DOHH2 (cell line): ENCODE results near the gene CCDC88B.

ENCODE experiments used
- H3F3A ChIP-seq: fragments of 200-600 bp; sonication (generic), shearing (Covaris generic); 2 replicates; pipeline ENCODE4 v1.6.0; 2016; ENCODE audit warnings: antibody characterized with exemption, mild to moderate bottlenecking; ENCODE audit not compliant: control insufficient read depth, insufficient read depth
- H3K27ac ChIP-seq: fragments of 200-600 bp; sonication (generic); 2 replicates; pipeline ENCODE4 v1.5.1; 2014; ENCODE audit warnings: low read depth, mild to moderate bottlenecking, low read length, moderate library complexity
- H3K27me3 ChIP-seq: fragments of 200-600 bp; sonication (generic); 2 replicates; pipeline ENCODE4 v1.6.1; 2014; ENCODE audit warnings: mild to moderate bottlenecking, low read length, mixed read lengths; ENCODE audit not compliant: control insufficient read depth
- H3K36me3 ChIP-seq: fragments of 200-600 bp; sonication (generic); 2 replicates; pipeline ENCODE4 v1.6.1; 2014; ENCODE audit warnings: mild to moderate bottlenecking, low read length, moderate library complexity, mixed read lengths; ENCODE audit not compliant: control insufficient read depth
- H3K4me1 ChIP-seq: fragments of 200-600 bp; sonication (generic); 2 replicates; pipeline ENCODE4 v1.6.1; 2014; ENCODE audit warnings: mild to moderate bottlenecking, low read length, mixed read lengths; ENCODE audit not compliant: control insufficient read depth
- H3K4me2 ChIP-seq: fragments of 200-600 bp; sonication (generic); 2 replicates; pipeline ENCODE4 v1.6.0; 2014; ENCODE audit warnings: mild to moderate bottlenecking, low read length, moderate library complexity
- H3K4me3 ChIP-seq: fragments of 200-600 bp; sonication (generic); 2 replicates; pipeline ENCODE4 v1.5.1; 2014; ENCODE audit warnings: mild to moderate bottlenecking, low read length, mixed read lengths
- H3K79me2 ChIP-seq: fragments of 200-600 bp; sonication (generic); 2 replicates; pipeline ENCODE4 v1.6.1; 2014; ENCODE audit warnings: mild to moderate bottlenecking, low read length, mixed read lengths; ENCODE audit not compliant: control insufficient read depth
- H3K9me2 ChIP-seq: fragments of 200-600 bp; sonication (generic); replicated peaks from 2 replicates; pipeline ENCODE4 v1.6.1; 2014; ENCODE audit warnings: mild to moderate bottlenecking, low read length, mixed read lengths; ENCODE audit not compliant: control insufficient read depth
- H3K9me3 ChIP-seq: fragments of 200-600 bp; sonication (generic); 2 replicates; pipeline ENCODE4 v1.6.1; 2014; ENCODE audit warnings: antibody characterized with exemption, low read length, mixed read lengths; ENCODE audit not compliant: control insufficient read depth, insufficient read depth
- H4K20me1 ChIP-seq: fragments of 200-600 bp; sonication (generic); 2 replicates; pipeline ENCODE4 v1.6.0; 2014; ENCODE audit warnings: low read depth, mild to moderate bottlenecking, antibody characterized with exemption, low read length, moderate library complexity; ENCODE audit not compliant: control insufficient read depth, insufficient read depth
- EZH2phosphoT487 ChIP-seq: fragments of 200-600 bp; sonication (generic); IDR thresholded peaks from 2 replicates; pipeline ENCODE4 v1.6.1; 2017; ENCODE audit warnings: borderline replicate concordance, mild to moderate bottlenecking, antibody characterized with exemption, low read length, moderate library complexity, mixed read lengths
- TF ChIP-seq, protein P1 (sequence below): fragments of 200-600 bp; sonication (generic); IDR thresholded peaks from one replicate; pipeline ENCODE4 v1.5.1; 2014; ENCODE audit warnings: antibody characterized with exemption, mild to moderate bottlenecking, low read depth, low read length; ENCODE audit not compliant: poor library complexity, severe bottlenecking

Gene CCDC88B

GRCh38 chr11:64334764-64335735 is 5.0 kb upstream of the CCDC88B start:
- H3K36me3 ChIP-seq = peaks cover 27% of the 10 kb centered on the region
- peaks cover 16% of the 10 kb centered on the region for H3K79me2 ChIP-seq
- H3K27me3 ChIP-seq = no peaks in the 10 kb centered on the region
- TF ChIP-seq, protein P1, sequence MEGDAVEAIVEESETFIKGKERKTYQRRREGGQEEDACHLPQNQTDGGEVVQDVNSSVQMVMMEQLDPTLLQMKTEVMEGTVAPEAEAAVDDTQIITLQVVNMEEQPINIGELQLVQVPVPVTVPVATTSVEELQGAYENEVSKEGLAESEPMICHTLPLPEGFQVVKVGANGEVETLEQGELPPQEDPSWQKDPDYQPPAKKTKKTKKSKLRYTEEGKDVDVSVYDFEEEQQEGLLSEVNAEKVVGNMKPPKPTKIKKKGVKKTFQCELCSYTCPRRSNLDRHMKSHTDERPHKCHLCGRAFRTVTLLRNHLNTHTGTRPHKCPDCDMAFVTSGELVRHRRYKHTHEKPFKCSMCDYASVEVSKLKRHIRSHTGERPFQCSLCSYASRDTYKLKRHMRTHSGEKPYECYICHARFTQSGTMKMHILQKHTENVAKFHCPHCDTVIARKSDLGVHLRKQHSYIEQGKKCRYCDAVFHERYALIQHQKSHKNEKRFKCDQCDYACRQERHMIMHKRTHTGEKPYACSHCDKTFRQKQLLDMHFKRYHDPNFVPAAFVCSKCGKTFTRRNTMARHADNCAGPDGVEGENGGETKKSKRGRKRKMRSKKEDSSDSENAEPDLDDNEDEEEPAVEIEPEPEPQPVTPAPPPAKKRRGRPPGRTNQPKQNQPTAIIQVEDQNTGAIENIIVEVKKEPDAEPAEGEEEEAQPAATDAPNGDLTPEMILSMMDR = no peak
- TF ChIP-seq EZH2phosphoT487 = no peak
- peaks cover 60% of the 10 kb centered on the region for H3K4me1 ChIP-seq
- peak overlapping the region; percentile 58 for H3K4me2 ChIP-seq
- H4K20me1 ChIP-seq = peaks cover 3% of the 10 kb centered on the region; the same call in 1 of the 2 replicates
- no peaks in the 10 kb centered on the region for H3K9me3 ChIP-seq
- peak overlapping the region; percentile 60 for H3K27ac ChIP-seq
- peak overlapping the region; percentile 22; the same call in 1 of the 2 replicates for H3K4me3 ChIP-seq
- peaks cover 9% of the 10 kb centered on the region for H3F3A ChIP-seq
- H3K9me2 ChIP-seq = no peaks in the 10 kb centered on the region

DNA sequence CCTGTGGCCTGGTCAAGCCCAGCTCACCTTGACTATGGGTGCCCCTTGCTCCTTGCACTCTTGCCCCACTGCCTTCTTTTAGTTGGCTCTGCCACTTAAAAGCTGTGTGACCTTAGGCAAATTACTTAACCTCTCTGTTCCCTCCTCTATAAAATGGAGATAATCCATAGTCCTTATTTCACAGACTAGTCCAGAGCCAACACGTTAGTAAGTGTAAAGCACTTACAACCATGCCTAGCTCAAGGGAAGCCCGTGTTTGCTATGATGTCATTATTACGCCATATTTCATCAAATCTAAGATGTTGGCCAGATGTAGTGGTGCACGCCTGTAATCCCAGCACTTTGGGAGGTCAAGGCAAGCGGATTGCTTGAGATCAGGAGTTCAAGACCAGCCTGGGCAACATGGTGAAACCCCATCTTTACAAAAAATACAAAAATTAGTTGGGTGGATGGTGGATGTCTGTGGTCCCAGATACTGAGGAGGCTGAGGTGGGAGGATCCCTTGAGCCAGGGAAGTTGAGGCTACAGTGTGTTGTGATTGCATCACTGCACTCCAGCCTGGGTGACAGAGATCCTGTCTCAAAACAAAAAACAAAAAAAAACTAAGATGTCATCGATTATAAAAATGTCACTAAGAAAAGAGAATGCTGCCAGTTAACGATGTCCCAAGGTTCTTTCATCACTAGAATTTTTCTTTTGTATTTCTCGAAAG is 2.3 kb upstream of the CCDC88B start:
- H3K4me3 ChIP-seq = no peak overlapping the region
- H4K20me1 ChIP-seq = peaks cover 11% of the 10 kb centered on the region; the same call in 1 of the 2 replicates
- H3K27me3 ChIP-seq = no peaks in the 10 kb centered on the region
- no peaks in the 10 kb centered on the region for H3K9me2 ChIP-seq
- H3K36me3 ChIP-seq = peaks cover 33% of the 10 kb centered on the region
- H3K9me3 ChIP-seq = no peaks in the 10 kb centered on the region
- no peak overlapping the region for H3K4me2 ChIP-seq
- H3F3A ChIP-seq = peaks cover 9% of the 10 kb centered on the region
- TF ChIP-seq, protein P1 = no peak
- TF ChIP-seq EZH2phosphoT487 = no peak
- H3K79me2 ChIP-seq = peaks cover 16% of the 10 kb centered on the region
- no peak overlapping the region for H3K27ac ChIP-seq
- H3K4me1 ChIP-seq = peaks cover 66% of the 10 kb centered on the region

GRCh38 chr11:64338716-64339115 is 1.3 kb upstream of the CCDC88B start:
- Histone ChIP-seq H3K9me2 (no peaks in the 10 kb centered on the region), H3K27ac (peak overlapping the region; percentile 87), H4K20me1 (peaks cover 11% of the 10 kb centered on the region; the same call in 1 of the 2 replicates), H3K4me1 (peaks cover 66% of the 10 kb centered on the region), H3K27me3 (no peaks in the 10 kb centered on the region), H3K9me3 (no peaks in the 10 kb centered on the region), H3K4me2 (peak overlapping the region; percentile 86), H3K4me3 (peak overlapping the region; percentile 81), H3K79me2 (peaks cover 16% of the 10 kb centered on the region), H3F3A (peaks cover 9% of the 10 kb centered on the region), H3K36me3 (peaks cover 40% of the 10 kb centered on the region)
- TF ChIP-seq, protein P1 = no peak
- no peak for TF ChIP-seq EZH2phosphoT487
